NCI-H1048 (cell line): Measurements from ENCODE around the gene TOMM22.
"Not testable (repeated sequence)": the region's sequence is repeated elsewhere in the genome, so short reads cannot be mapped to it uniquely, and the experiment has no call there.

Experiments
- DNase-seq: peaks from one replicate; lab custom pipeline; 2025; lab: John Stamatoyannopoulos, UW

Gene TOMM22

GRCh38 chr22:38681582-38682335, at the start of gene TOMM22:
TOMM22 (plus strand) TSS chr22:38681957; CDS start chr22:38681979, 22 bp downstream.
- peak; percentile 50 for DNase-seq

- DNase-seq, result no peak
Observed at GRCh38 chr22:38632528-38632927, 49.2 kb upstream of the TOMM22 start.

GRCh38 chr22:38638216-38638615, 43.5 kb upstream of the TOMM22 start:
- DNase-seq, result no peak

- DNase-seq, result no peak
Observed at GRCh38 chr22:38638728-38639127, 43.0 kb upstream of the TOMM22 start.

- DNase-seq, result no peak
Observed at GRCh38 chr22:38641476-38642040, 40.2 kb upstream of the TOMM22 start.

GRCh38 chr22:38644245-38644644, 37.5 kb upstream of the TOMM22 start:
- DNase-seq, result not testable (repeated sequence)

- no peak for DNase-seq
Observed at GRCh38 chr22:38645430-38645829, 36.3 kb upstream of the TOMM22 start.

- no peak for DNase-seq
Observed at GRCh38 chr22:38649841-38650522, 31.8 kb upstream of the TOMM22 start.

GRCh38 chr22:38652859-38653258, 28.9 kb upstream of the TOMM22 start:
- no peak for DNase-seq

- DNase-seq, result no peak
Observed at GRCh38 chr22:38653741-38654140, 28.0 kb upstream of the TOMM22 start.

- no peak for DNase-seq
Observed at GRCh38 chr22:38655519-38656255, 26.1 kb upstream of the TOMM22 start.

- DNase-seq, result peak; percentile 85
Observed at GRCh38 chr22:38656256-38657044, 25.3 kb upstream of the TOMM22 start, which contains the start of the genes CBY1 and FAM227A. CBY1 (plus strand) TSS chr22:38656638; CDS start chr22:38668055, 11,417 bp downstream. FAM227A (minus strand) TSS chr22:38656392; CDS start chr22:38650168, 6,224 bp downstream.

- DNase-seq, result no peak
Observed at GRCh38 chr22:38657045-38657909, 24.5 kb upstream of the TOMM22 start.

- no peak for DNase-seq
Observed at GRCh38 chr22:38674888-38675287, 6.9 kb upstream of the TOMM22 start.

GRCh38 chr22:38675833-38676232, 5.9 kb upstream of the TOMM22 start:
- no peak for DNase-seq

- no peak for DNase-seq
Observed at GRCh38 chr22:38684895-38685294, 3.1 kb downstream of the TOMM22 start.

GRCh38 chr22:38685761-38686160, 4.0 kb downstream of the TOMM22 start:
- DNase-seq, result no peak

- DNase-seq, result no peak
Observed at GRCh38 chr22:38689651-38690050, 7.9 kb downstream of the TOMM22 start.

- DNase-seq, result no peak
Observed at GRCh38 chr22:38694049-38694448, 12.3 kb downstream of the TOMM22 start.

- no peak for DNase-seq
Observed at GRCh38 chr22:38694940-38695339, 13.2 kb downstream of the TOMM22 start.
